22Rv1 (cell line): ENCODE data around the gene TMTC2.

Source experiments
- ZFX ChIP-seq: fragments of 450-650 bp; IDR thresholded peaks from 2 replicates; pipeline ENCODE4 v1.6.1; 2017; ENCODE audit warnings: antibody characterized with exemption, borderline replicate concordance
- TF ChIP-seq, protein P1 (sequence below): fragments of 450-650 bp; IDR thresholded peaks from 2 replicates; pipeline ENCODE4 v1.5.1; 2017; ENCODE audit warnings: mild to moderate bottlenecking

DNA sequence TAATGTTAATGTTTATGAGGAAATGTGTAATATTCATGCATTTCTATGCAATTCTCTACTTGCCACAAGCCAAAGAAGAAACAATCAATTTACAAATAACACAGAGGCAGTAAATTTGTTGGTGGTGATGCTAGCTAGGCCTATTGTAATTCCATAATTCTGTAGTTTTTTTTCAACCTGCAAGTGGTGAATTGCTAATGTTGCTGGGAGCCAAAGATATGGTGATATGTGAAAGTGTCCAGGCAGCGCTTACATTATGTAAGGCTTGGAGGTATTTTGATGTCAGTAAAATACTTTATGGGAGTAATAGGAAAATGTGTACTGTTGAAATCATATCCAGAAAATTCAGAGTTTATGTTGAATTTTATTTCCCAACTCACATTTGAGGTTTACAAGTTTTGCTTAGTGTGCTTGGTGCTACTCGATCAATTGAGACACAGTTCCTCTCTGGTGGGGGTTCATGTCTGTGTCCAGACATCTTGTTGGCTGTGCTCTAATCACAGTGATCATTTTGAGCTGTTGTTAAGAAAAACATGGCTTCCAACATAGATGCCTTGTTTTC is 23.2 kb downstream of the TMTC2 start:
- TF ChIP-seq, protein P1, sequence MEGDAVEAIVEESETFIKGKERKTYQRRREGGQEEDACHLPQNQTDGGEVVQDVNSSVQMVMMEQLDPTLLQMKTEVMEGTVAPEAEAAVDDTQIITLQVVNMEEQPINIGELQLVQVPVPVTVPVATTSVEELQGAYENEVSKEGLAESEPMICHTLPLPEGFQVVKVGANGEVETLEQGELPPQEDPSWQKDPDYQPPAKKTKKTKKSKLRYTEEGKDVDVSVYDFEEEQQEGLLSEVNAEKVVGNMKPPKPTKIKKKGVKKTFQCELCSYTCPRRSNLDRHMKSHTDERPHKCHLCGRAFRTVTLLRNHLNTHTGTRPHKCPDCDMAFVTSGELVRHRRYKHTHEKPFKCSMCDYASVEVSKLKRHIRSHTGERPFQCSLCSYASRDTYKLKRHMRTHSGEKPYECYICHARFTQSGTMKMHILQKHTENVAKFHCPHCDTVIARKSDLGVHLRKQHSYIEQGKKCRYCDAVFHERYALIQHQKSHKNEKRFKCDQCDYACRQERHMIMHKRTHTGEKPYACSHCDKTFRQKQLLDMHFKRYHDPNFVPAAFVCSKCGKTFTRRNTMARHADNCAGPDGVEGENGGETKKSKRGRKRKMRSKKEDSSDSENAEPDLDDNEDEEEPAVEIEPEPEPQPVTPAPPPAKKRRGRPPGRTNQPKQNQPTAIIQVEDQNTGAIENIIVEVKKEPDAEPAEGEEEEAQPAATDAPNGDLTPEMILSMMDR: no peak
- TF ChIP-seq ZFX: no peak
